HG03520 (cell line): ENCODE measurements around the gene ZC2HC1C.
"Not testable (repeated sequence)": the region's sequence is repeated elsewhere in the genome, so short reads cannot be mapped to it uniquely, and the experiment has no call there.

ENCODE experiments used
- ATAC-seq: cut with Tn5 transposase; IDR thresholded peaks from one replicate; pipeline ENCODE4 v1.9.1; 2021; ENCODE audit warnings: mild to moderate bottlenecking, moderate library complexity; ENCODE audit not compliant: unreplicated experiment

The ZC2HC1C gene

GRCh38 chr14:75053396-75054291 is 15.8 kb upstream of the ZC2HC1C start:
- no peak for ATAC-seq

GRCh38 chr14:75054421-75054820 is 15.0 kb upstream of the ZC2HC1C start:
- no peak for ATAC-seq

GRCh38 chr14:75059642-75060041 is 9.8 kb upstream of the ZC2HC1C start:
- no peak for ATAC-seq

GRCh38 chr14:75060420-75060819 is 9.0 kb upstream of the ZC2HC1C start:
- no peak for ATAC-seq

DNA sequence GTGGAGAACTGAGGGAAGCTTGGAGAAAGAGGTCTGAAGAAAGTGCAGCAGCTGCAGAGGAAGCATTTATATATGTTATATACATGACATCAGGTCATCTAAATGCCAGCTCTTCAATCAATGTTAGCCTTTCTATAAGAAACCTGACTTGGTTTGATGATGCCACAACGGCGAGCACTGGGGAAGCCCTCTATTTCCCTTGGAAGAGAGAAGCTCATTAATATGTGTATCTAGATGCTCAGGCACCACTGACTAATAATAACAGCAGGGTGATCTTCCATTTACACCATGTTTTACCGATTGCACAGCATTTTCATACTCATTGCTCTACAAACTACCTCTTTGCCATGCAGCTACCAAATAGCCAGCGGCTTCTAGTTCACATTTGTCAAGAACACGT is 6.4 kb upstream of the ZC2HC1C start:
- no peak for ATAC-seq

- peak; percentile 95 for ATAC-seq
Measured at GRCh38 chr14:75063491-75064204, 5.8 kb upstream of the ZC2HC1C start, which contains the start of gene ACYP1. Gene ACYP1, minus strand, starts transcription at chr14:75064024. Its CDS starts 471 bp downstream, at chr14:75063553.

GRCh38 chr14:75064205-75064567 is 5.3 kb upstream of the ZC2HC1C start:
- peak; percentile 20 for ATAC-seq

DNA sequence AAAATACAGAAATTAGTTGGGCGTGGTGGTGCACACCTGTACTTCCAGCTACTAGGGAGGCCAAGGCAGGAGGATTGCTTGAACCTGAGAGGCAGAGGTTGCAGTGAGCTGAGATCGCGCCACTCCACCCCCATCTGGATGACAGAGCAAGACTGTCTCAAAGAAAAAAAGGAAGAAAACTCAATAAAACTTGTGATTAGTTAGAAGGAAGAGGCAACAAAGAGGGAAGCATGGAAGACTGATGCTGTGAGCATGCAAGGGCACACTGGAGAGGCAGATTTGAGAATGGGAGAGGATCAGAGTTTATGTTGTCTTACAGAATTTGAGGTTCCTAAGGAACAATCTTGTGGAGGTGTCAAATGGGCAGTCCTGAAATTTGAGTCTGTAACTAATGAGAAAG is 2.8 kb upstream of the ZC2HC1C start:
- no peak for ATAC-seq

DNA sequence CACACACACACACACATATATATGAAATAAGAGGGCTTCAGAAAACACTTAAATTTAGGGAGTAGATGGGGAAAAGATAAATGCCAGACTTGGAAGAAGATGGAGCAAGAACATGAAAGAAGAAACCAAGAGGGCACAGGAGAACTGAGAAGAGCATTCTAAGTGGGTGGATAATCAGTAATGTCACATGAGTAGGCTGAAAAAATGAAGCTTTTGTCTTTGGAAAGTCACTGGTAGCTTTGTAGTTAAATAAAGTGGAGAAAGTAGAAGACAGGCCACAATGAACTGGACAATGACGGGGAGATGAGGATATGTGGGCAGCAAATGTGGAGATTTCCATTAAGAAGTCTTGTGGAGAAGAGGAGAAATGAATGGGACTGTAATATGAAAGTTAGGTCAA is 2.2 kb upstream of the ZC2HC1C start:
- ATAC-seq: no peak

GRCh38 chr14:75067765-75068164 is 1.7 kb upstream of the ZC2HC1C start:
- ATAC-seq: not testable (repeated sequence)

DNA sequence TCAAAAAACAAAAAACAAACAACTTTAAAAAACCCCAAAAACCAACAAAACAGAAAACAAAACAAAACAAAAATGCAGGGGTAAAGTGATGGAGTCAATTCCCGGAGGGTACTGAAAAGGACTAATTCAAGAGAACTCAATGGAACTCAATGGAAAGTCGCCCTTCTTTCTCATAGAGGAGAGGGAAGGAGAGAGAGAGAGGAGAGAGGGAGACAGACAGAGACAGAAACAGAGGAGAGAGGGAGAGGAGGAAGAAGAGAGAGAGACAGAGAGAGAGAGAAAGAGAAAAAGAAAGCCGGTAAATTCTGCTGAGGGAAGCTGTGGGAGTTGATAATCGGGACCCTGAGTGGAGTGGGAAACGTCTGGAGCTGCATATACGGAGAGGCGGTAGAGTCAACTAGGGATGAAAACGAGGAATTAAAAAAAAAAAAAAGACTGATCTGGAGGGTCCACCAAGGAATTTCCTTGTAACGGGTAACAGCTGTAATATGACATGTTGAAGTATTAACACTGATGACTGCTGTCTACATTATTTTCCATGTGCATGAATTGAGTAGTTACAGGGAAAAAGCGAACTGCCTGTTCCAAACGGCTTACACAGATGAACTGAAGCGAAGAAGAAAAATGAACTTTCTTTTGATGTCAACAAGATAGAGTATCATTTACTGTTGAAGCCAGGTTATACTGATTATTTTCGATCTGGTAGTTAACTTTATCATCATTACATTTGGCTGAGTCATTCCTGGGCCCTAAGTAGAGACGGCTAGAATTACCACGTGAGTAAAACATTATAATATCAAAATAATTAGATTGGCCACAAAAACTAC is 934 bp upstream of the ZC2HC1C start:
- no peak for ATAC-seq

DNA sequence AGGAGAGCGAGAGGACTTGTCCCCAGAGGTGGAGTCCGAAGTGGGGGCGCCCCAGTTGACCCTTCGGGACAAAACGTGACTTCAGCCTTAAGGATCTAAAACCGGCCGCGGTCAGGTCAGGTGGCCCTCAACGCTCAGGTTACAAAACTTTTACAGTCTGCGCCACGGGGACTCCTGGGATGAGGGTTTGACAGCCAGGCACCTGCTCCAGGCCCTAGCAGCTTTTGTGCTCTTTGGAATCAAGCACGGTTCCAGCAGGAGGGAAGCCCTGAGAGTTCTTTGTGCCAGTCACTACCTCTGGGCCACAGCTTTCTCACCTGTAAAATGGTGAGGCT is 337 bp downstream of the ZC2HC1C start:
- ATAC-seq: no peak

GRCh38 chr14:75070383-75070782 is 942 bp downstream of the ZC2HC1C start:
- no peak for ATAC-seq

- ATAC-seq: no peak
Measured at GRCh38 chr14:75077794-75078193, 8.4 kb downstream of the ZC2HC1C start.

DNA sequence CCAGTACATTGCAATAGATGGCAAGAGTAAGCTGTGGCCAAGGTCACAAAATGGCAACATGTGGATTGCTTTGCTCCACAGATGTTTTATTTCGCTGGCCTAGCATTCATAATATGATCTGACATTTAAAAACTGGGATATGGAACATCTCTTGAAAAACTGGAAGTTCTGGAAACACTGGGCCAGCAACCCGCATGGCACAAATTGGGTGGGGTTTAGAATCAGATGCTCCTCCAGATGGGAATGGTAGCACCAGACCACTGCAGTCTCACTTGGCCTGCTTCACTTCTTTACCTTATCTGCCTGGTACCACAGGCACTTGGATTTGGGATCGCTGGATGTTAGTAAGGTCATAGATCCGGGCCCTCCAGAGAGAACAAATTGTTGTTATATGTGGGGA is 10.1 kb downstream of the ZC2HC1C start:
- no peak for ATAC-seq

- no peak for ATAC-seq
Measured at GRCh38 chr14:75081660-75082229, 12.3 kb downstream of the ZC2HC1C start.

DNA sequence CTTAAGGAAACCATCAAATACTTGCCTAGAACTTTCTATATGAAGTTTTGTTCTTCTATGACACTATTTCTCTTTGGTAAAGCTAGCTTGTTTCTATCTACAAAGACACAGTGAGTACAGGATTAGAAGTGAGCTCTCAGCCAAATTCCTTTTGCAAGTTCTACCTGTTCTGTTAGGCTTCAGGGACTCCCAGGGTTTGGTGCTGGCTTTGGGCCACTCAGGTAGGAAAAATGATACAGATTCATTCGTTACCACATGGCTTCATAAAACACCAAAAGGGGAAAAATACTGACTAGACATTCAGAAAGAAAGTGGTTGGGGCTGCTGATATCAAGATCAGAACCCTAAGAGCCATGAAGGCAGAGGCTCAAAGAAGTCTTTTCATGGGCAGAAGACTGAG is 13.8 kb downstream of the ZC2HC1C start:
- ATAC-seq: no peak

DNA sequence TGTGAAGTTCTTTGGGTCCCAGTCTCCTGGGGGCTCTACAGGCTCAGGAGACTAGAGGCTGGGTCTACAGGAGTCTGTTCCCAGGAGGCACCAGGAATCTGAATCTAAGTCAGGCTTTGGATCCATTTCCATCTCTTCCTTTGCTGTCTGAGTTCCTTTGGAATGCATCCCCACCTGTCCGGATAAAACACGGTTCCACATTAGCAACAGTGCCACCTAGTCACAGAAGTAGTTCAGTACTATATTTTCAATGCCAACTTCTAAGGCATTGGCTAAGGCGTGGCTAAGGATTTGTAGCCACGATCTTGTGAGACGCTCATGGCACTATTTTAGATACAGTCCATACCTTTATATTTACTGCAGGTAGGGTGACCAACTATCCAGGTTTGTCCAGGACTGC is 15.1 kb downstream of the ZC2HC1C start:
- ATAC-seq: no peak

- no peak for ATAC-seq
Measured at GRCh38 chr14:75088153-75088552, 18.7 kb downstream of the ZC2HC1C start.

- ATAC-seq: no peak
Measured at GRCh38 chr14:75088566-75089373, 19.3 kb downstream of the ZC2HC1C start.
